Measurements from ENCODE around the gene RALGAPA1. TPM values are rescaled to one million over a fixed set of nuclear protein-coding genes. Genes with fewer than 3 reads are reported as not detected.

The RALGAPA1 gene
- total RNA-seq, 1 experiment from 2014 or later = 30.0 TPM

DNA sequence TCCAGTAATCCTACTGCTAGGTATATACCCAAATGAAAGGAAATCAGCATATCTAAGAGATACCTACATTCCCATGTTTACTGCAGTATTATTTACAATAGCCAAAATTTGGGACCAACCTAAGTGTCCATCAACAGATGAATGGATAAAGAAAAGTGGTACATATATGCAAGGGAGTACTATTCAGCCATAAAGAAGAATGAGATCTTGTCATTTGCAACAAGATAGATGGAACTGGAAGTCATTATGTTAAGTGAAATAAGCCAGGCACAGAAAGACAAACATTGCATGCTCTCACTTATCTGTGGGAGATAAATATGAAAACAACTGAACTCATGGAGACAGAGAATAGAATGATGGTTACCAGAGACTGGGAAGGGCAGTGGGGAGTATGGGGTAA, 165.6 kb downstream of the RALGAPA1 start:
- no peak overlapping the region for H3K4me2 ChIP-seq
- H4K20me1 ChIP-seq (ENCODE audit: insufficient read depth) = no peaks in the 10 kb centered on the region
- intact Hi-C loops (cut with micrococcal nuclease; ENCODE audit: unreplicated experiment) = no loop called here
- H3K27ac ChIP-seq = no peak overlapping the region
- no peak for TF ChIP-seq EZH2 (IDR thresholded peaks at IDR 0.05; ENCODE audit: low read depth)
- TF ChIP-seq, protein P1, sequence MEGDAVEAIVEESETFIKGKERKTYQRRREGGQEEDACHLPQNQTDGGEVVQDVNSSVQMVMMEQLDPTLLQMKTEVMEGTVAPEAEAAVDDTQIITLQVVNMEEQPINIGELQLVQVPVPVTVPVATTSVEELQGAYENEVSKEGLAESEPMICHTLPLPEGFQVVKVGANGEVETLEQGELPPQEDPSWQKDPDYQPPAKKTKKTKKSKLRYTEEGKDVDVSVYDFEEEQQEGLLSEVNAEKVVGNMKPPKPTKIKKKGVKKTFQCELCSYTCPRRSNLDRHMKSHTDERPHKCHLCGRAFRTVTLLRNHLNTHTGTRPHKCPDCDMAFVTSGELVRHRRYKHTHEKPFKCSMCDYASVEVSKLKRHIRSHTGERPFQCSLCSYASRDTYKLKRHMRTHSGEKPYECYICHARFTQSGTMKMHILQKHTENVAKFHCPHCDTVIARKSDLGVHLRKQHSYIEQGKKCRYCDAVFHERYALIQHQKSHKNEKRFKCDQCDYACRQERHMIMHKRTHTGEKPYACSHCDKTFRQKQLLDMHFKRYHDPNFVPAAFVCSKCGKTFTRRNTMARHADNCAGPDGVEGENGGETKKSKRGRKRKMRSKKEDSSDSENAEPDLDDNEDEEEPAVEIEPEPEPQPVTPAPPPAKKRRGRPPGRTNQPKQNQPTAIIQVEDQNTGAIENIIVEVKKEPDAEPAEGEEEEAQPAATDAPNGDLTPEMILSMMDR (conservative IDR thresholded peaks at IDR 0.05) = no peak
- ChIA-PET POLR2A (ENCODE audit: unreplicated experiment) (no interaction called here), CTCF (no interaction called here)
- no peaks in the 10 kb centered on the region for H3K27me3 ChIP-seq (ENCODE audit: insufficient read depth, low read depth)
- no peaks in the 10 kb centered on the region for H3K79me2 ChIP-seq (ENCODE audit: low read depth)
- no peak overlapping the region for H3K4me3 ChIP-seq
- no peak overlapping the region for H2AFZ ChIP-seq
- no peaks in the 10 kb centered on the region for H3K9me2 ChIP-seq (ENCODE audit: insufficient read depth)
- H3K36me3 ChIP-seq (ENCODE audit: low read depth) = no peaks in the 10 kb centered on the region
- peaks cover 4% of the 10 kb centered on the region; the same call in 1 of the 2 replicates for H3K9me3 ChIP-seq (ENCODE audit: insufficient read depth, low read depth)
- H3F3A ChIP-seq (ENCODE audit: insufficient read depth, low read depth) = no peaks in the 10 kb centered on the region
- BruUV-seq (replicated peaks) = no TSS peak
- no peak for DNase-seq
- H3K4me1 ChIP-seq (replicated peaks; ENCODE audit: insufficient read depth) = no peaks in the 10 kb centered on the region

DNA sequence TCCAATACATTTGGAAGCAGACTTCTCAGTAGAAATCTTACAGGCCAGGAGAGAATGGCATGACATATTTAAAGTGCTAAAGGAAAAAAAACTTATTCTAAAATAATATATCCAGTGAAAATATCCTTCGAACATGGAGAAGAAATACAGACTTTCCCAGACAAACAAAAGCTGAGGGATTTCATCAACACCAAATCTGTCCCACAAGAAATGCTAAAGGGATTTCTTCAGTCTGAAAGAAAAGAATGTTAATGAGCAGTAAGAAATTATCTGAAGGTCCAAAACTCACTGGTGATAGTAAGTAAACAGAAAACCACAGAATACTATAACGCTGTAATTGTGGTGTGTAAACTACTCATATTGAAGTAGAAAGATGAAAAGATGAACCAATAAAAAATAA, 171.2 kb downstream of the RALGAPA1 start:
- ChIA-PET CTCF (no interaction called here), POLR2A (ENCODE audit: unreplicated experiment) (no interaction called here)
- H3K9me2 ChIP-seq (ENCODE audit: insufficient read depth) = no peaks in the 10 kb centered on the region
- no peaks in the 10 kb centered on the region for H3K36me3 ChIP-seq (ENCODE audit: low read depth)
- H3F3A ChIP-seq (ENCODE audit: insufficient read depth, low read depth) = no peaks in the 10 kb centered on the region
- no peaks in the 10 kb centered on the region for H3K79me2 ChIP-seq (ENCODE audit: low read depth)
- H3K9me3 ChIP-seq (ENCODE audit: insufficient read depth, low read depth) = peaks cover 4% of the 10 kb centered on the region; the same call in 1 of the 2 replicates
- no peak overlapping the region for H3K4me3 ChIP-seq
- BruUV-seq (replicated peaks) = no TSS peak
- no peaks in the 10 kb centered on the region for H3K27me3 ChIP-seq (ENCODE audit: insufficient read depth, low read depth)
- H3K4me1 ChIP-seq (replicated peaks; ENCODE audit: insufficient read depth) = no peaks in the 10 kb centered on the region
- TF ChIP-seq, protein P1 (conservative IDR thresholded peaks at IDR 0.05) = no peak
- no peak overlapping the region for H3K4me2 ChIP-seq
- no peaks in the 10 kb centered on the region for H4K20me1 ChIP-seq (ENCODE audit: insufficient read depth)
- no peak overlapping the region for H2AFZ ChIP-seq
- intact Hi-C loops (cut with micrococcal nuclease; ENCODE audit: unreplicated experiment) = no loop called here
- DNase-seq = no peak
- no peak overlapping the region for H3K27ac ChIP-seq

DNA sequence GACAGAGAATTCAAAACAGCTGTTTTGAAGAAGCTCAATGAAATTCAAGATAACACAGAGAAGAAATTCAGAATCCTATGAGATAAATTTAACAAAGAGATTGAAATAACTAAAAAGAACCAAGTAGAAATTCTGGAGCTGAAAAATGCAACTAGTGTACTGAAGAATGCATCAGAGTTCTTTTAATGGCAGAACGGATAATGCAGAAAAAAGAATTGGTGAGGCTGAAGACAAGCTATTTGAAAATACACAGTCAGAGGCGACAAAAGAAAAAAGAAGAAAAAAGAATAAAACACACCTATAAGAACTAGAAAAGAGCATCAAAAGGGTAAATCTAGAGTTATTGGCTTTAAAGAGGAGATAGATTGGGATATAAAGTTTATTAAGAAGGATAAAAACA, 171.8 kb downstream of the RALGAPA1 start:
- Histone ChIP-seq H3K4me3 (no peak overlapping the region), H2AFZ (no peak overlapping the region), H4K20me1 (ENCODE audit: insufficient read depth) (no peaks in the 10 kb centered on the region), H3K4me2 (no peak overlapping the region), H3K9me3 (ENCODE audit: insufficient read depth, low read depth) (peaks cover 4% of the 10 kb centered on the region; the same call in 1 of the 2 replicates), H3F3A (ENCODE audit: insufficient read depth, low read depth) (no peaks in the 10 kb centered on the region), H3K27me3 (ENCODE audit: insufficient read depth, low read depth) (no peaks in the 10 kb centered on the region), H3K79me2 (ENCODE audit: low read depth) (no peaks in the 10 kb centered on the region), H3K27ac (no peak overlapping the region), H3K36me3 (ENCODE audit: low read depth) (no peaks in the 10 kb centered on the region), H3K4me1 (replicated peaks; ENCODE audit: insufficient read depth) (no peaks in the 10 kb centered on the region), H3K9me2 (ENCODE audit: insufficient read depth) (no peaks in the 10 kb centered on the region)
- ChIA-PET CTCF (no interaction called here), POLR2A (ENCODE audit: unreplicated experiment) (no interaction called here)
- TF ChIP-seq EZH2 (IDR thresholded peaks at IDR 0.05; ENCODE audit: low read depth) = no peak
- TF ChIP-seq, protein P1 (conservative IDR thresholded peaks at IDR 0.05) = no peak
- DNase-seq = no peak
- BruUV-seq (replicated peaks) = no TSS peak
- intact Hi-C loops (cut with micrococcal nuclease; ENCODE audit: unreplicated experiment) = no loop called here

Data from PC-9 (cell line).